22Rv1 (cell line): Measurements from ENCODE around the gene DOCK10.
A peak's percentile ranks its signal among the peaks of the same experiment; 100 is the strongest.

ENCODE experiments used
- H3K27ac ChIP-seq: fragments of 450-650 bp; 2 replicates; pipeline ENCODE4 v1.5.1; 2017
- CTCF ChIP-seq: fragments of 450-650 bp; IDR thresholded peaks from 2 replicates; pipeline ENCODE4 v1.5.1; 2017; ENCODE audit warnings: mild to moderate bottlenecking
- ZFX ChIP-seq: fragments of 450-650 bp; IDR thresholded peaks from 2 replicates; pipeline ENCODE4 v1.6.1; 2017; ENCODE audit warnings: antibody characterized with exemption, borderline replicate concordance

The DOCK10 gene

DNA sequence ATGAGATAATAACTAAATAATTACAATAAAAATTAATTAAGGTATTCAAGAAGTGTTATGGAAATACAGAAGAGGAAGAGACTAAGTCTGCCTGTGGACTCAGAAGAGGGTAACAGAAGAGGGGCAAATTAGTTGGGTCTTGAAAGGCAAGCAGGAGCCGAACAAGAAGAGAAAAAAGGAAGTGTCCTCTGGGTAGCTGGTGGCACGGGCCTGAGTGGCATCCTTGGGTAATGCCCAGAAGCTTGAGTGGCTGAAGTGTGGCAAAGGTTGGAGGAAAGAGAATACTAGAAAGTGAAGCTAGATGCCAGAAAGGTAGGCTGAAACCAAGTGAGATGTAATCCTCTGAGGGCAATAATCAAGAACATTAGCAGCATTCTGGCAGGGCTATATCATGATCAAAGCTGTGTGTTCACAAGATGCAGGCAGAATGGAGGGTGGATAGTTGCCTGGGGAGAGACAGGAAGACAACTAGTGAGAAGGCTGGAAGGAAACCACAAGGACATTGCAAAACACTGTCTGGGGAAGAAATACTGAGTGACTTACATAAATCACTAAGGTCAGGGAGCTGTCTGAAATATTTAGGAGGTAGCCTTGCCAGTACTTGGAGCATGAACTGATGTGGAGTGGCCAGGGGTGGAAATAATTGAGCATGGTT is 16.2 kb downstream of the DOCK10 start:
- H3K27ac ChIP-seq: no peak overlapping the region
- TF ChIP-seq CTCF (no peak), ZFX (no peak)

DNA sequence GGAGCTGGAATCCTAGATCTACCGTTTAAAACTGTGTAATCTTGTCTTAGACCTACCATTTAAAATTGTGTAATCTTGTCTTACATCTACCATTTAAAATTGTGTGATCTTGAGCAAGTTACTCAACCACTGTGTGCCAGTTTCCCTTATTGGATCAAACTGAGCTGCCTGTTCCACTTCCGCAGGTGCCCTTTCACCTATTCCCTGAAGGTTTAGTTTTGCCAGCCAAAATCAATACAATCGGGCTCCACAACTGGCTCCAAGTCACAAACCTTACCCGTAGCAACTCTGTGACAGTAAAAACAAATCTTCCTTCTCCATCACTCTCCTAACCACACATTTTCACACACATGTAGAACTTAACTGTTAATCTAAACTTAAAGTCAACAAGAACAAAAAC is 20.1 kb downstream of the DOCK10 start:
- peak overlapping the region; percentile 56 for H3K27ac ChIP-seq
- TF ChIP-seq CTCF: no peak
- no peak for TF ChIP-seq ZFX

- TF ChIP-seq CTCF: no peak
- no peak for TF ChIP-seq ZFX
- H3K27ac ChIP-seq: no peak overlapping the region
Observed at GRCh38 chr2:225020168-225020849, 22.0 kb downstream of the DOCK10 start.

DNA sequence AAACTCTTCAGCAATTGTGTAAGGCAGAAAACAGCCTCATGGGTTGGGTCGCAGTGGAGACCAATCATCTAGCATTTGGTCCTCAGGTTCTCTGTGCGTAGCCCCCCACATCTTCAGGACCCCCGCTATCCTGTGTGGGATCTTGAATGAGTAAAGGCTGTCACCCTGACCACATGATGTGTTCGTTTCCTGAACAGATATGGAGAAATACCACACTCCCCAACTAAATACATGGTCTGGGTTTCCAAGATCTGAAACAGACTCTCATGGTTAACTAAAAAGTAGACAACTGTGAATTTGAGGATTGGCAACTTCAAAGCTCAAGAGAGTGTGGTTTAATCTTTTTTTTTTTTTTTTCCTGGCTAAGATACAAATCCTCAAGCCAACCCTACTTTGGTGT is 23.2 kb downstream of the DOCK10 start:
- no peak overlapping the region for H3K27ac ChIP-seq
- TF ChIP-seq CTCF (no peak), ZFX (no peak)

- TF ChIP-seq CTCF (no peak; the same call in 1 of the 2 replicates), ZFX (no peak)
- H3K27ac ChIP-seq: peak overlapping the region; percentile 66
Observed at GRCh38 chr2:225017713-225018112, 24.6 kb downstream of the DOCK10 start.

- H3K27ac ChIP-seq: peak overlapping the region; percentile 66
- no peak for TF ChIP-seq ZFX
- TF ChIP-seq CTCF: no peak
Observed at GRCh38 chr2:225017098-225017685, 25.1 kb downstream of the DOCK10 start.
